ENCODE data around the gene ABCB10. TPM values are rescaled to one million over a fixed set of nuclear protein-coding genes. Genes with fewer than 3 reads are reported as not detected.
"Not testable (repeated sequence)": the region's sequence is repeated elsewhere in the genome, so short reads cannot be mapped to it uniquely, and the experiment has no call there.

ABCB10 gene
- total RNA-seq, 1 donor from 2014 or later: 18.8 TPM

DNA sequence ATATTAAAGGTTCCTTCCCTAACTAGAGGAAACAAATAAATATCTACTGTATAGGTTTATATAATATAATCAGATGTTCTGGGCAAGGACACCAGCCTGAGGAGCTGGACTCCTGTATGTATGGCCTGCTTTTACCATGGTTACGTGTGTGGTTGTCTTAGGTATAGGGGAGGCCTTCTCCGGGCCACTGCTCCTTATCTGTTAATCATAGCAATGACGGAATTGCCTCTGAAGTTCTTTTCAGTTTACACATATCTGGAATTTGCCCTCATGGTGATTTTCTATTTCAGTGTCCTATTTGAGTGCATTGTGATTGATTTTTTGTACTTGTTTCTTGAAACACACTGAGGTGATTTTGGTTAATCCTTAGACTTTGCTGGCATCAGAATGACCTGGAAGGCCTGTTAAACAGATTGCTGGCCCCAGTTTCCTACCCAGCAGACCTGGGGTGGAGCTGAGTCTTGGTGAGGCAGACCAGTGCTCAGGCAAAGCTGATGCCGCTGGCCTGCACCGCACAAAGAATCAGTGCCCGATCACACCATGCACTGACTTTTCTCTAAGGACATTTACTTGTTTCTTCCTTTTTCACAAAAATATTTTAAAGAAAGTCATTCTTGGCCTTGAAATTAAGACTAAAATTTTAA lies 18.5 kb downstream of the ABCB10 start:
- FAIRE-seq (no peak), DNase-seq (ENCODE audit: low spot score in 2 of 2) (no peak)

- FAIRE-seq: no peak
- DNase-seq (ENCODE audit: low spot score in 2 of 2): no peak
Measured at GRCh38 chr1:229538945-229539344, 19.6 kb downstream of the ABCB10 start.

DNA sequence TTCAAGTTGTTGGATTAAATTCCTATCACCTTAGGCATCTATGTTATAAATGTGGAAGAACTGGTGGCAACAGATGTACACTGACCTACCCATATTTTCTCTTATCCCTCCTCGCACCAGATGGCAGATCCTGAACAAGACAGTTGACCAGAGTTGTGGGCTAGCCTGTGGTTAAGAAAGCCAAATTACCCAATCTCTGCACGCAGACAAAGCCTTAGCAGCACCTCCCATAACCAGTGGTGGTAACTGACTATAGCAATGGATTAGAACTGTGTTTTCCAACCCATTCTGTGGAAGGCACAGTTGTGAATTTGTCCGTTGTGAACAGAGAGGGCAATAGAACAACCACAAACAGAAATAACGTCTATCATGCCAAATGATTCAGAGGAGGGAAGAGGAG lies 20.6 kb downstream of the ABCB10 start:
- FAIRE-seq: no peak
- DNase-seq (ENCODE audit: low spot score in 2 of 2): no peak

DNA sequence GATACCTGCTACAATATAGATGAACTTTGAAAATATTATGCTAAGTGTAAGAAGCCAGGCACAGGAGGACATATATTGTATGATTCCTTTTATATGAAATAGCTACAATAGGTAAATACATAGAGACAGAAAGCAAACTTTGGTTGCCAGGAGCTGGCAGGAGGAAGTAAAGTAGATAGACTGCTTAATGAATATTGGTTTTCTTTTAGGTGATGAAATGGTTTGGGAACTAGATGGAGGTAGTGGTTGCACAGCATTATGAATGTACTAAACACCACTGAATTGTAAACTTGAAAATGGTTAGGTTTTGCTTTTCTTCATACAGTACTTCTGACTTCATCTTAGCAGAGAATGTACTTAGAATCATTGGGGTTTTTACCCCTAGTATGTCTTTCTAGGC lies 21.5 kb downstream of the ABCB10 start:
- DNase-seq (ENCODE audit: low spot score in 2 of 2): no peak
- no peak for FAIRE-seq

DNA sequence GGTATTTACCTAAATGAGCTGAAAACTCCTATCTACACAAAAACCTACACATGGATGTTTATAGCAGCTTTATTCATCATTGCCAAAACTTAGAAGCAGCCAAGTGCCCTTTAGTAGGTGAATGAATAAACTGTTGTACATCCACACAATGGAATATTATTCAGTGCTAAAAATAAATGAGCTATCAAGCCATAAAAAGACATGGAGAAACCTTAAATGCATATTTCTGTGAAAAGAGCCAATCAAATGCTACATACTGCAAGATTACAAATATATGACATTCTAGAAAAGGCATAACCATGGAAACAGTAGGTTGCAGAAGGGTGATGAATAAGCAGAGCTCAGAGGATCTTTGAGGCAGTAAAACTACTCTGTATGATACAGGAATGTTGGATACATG lies 23.3 kb downstream of the ABCB10 start:
- FAIRE-seq: no peak

DNA sequence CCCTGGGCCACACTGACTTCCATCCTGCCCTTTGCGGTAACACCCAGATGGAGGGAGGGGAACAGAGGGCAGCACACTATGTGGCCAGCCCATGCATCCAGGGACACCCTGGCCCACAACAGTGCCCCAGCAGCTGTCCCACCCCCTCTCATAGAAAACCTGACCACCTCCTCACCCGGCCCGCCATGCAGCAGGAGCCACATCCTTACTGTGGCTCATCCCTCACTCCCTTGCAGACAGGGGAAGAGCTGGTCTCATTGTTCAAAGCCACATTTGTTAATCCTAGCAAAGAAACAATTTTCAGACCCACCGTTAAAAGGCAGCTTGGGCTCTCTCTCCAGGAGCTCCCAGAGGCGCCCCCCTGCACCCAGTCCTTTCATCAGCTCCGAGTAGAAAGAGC lies 27.2 kb downstream of the ABCB10 start:
- no peak for FAIRE-seq
- DNase-seq (ENCODE audit: low spot score in 2 of 2): no peak

More for the DNA sequence above, 23.3 kb downstream of the ABCB10 start:
- DNase-seq (ENCODE audit: low spot score in 2 of 2): no peak

GRCh38 chr1:229529639-229530038 lies 28.9 kb downstream of the ABCB10 start:
- no peak for DNase-seq (ENCODE audit: low spot score in 2 of 2)
- FAIRE-seq: no peak

- DNase-seq (ENCODE audit: low spot score in 2 of 2): no peak
- FAIRE-seq: no peak
Measured at GRCh38 chr1:229526695-229527094, 31.8 kb downstream of the ABCB10 start.

GRCh38 chr1:229523052-229523451 lies 35.5 kb downstream of the ABCB10 start:
- DNase-seq (ENCODE audit: low spot score in 2 of 2) (no peak), FAIRE-seq (no peak)

- DNase-seq (ENCODE audit: low spot score in 2 of 2) (peak; percentile 38 to 62), FAIRE-seq (peak; percentile 57)
Measured at GRCh38 chr1:229514578-229515275, 43.8 kb downstream of the ABCB10 start.

DNA sequence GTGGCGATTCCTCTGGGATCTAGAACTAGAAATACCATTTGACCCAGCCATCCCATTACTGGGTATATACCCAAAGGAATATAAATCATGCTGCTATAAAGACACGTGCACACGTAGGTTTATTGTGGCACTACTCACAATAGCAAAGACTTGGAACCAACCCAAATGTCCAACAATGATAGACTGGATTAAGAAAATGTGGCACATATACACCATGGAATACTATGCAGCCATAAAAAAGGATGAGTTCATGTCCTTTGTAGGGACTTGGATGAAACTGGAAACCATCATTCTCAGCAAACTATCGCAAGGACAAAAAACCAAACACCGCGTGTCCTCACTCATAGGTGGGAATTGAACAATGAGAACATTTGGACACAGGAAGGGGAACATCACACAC lies 46.9 kb downstream of the ABCB10 start:
- FAIRE-seq; DNase-seq (ENCODE audit: low spot score in 2 of 2): not testable (repeated sequence)

GRCh38 chr1:229511201-229511600 lies 47.3 kb downstream of the ABCB10 start:
- DNase-seq (ENCODE audit: low spot score in 2 of 2); FAIRE-seq: not testable (repeated sequence)

DNA sequence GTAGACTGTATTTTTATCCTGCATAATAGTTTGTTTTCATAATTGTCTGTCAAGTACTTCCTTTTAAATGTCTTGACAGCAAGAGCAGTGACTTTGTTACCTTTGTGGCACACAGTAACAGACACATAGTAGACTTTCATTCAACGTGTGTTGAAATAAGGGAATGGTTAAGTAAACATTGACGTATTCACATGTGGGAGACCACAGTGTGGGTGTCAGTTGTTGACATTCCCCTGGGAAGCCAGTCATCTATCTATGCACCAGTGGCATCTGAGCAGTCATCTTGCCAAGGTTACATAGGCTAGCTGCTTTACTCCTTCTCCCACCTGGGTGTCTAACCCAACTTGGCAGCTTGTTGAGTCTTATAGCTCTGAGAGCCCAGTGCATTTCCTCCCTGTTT lies 48.9 kb downstream of the ABCB10 start:
- FAIRE-seq (no peak), DNase-seq (ENCODE audit: low spot score in 2 of 2) (no peak)

- no peak for DNase-seq (ENCODE audit: low spot score in 2 of 2)
- no peak for FAIRE-seq
Measured at GRCh38 chr1:229508823-229509337, 49.6 kb downstream of the ABCB10 start.

GRCh38 chr1:229507951-229508822 lies 50.3 kb downstream of the ABCB10 start, which contains the start of gene NUP133:
NUP133 (minus strand) TSS chr1:229508341; CDS start chr1:229508249, 92 bp downstream.
- DNase-seq (ENCODE audit: low spot score in 2 of 2) (peak; percentile 84 to 92), FAIRE-seq (no peak)

- no peak for FAIRE-seq
- DNase-seq (ENCODE audit: low spot score in 2 of 2): no peak
Measured at GRCh38 chr1:229507502-229507901, 51.0 kb downstream of the ABCB10 start.

GRCh38 chr1:229506633-229507032 lies 51.9 kb downstream of the ABCB10 start:
- DNase-seq (ENCODE audit: low spot score in 2 of 2): no peak
- no peak for FAIRE-seq

GRCh38 chr1:229495782-229496181 lies 62.7 kb downstream of the ABCB10 start:
- DNase-seq (ENCODE audit: low spot score in 2 of 2) (no peak), FAIRE-seq (no peak)

GRCh38 chr1:229487181-229487580 lies 71.3 kb downstream of the ABCB10 start:
- FAIRE-seq: no peak
- DNase-seq (ENCODE audit: low spot score in 2 of 2): no peak

DNA sequence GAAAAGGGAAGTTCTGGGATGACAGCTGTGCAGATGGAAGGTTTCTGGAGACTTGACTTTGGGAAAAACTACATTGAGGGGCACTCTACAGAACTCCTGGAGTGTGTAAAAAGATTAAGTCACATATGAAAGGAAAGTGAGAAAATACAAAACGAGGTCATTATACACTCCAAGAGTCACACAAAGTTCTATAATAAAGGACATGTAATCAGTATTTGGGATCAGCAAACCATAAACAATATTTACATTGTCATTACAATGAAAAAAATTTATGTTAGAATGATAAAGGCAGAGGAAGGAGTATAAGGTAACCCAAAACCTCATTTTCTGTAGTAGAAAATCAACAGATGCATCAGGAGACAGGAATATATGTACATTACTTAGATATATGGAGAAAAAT lies 73.2 kb downstream of the ABCB10 start:
- DNase-seq (ENCODE audit: low spot score in 2 of 2) (no peak), FAIRE-seq (no peak)

GRCh38 chr1:229482511-229482910 lies 76.0 kb downstream of the ABCB10 start:
- DNase-seq (ENCODE audit: low spot score in 2 of 2) (no peak), FAIRE-seq (no peak)
